K562 (cell line): Measurements from ENCODE around the gene PLPPR4. TPM values are rescaled to one million over a fixed set of nuclear protein-coding genes. Genes with fewer than 3 reads are reported as not detected.

Source experiments
- ATAC-seq: fragments of 200-7000 bp; cut with Tn5 transposase; 3 replicates; pipeline ENCODE4 v1.9.1; 2020; ENCODE audit warnings: moderate library complexity
- BruUV-seq: library from RNA; stranded (reverse); fragments of 400-500 nt; replicated peaks from 2 replicates; lab custom pipeline; 2021; lab: Mats Ljungman, UMichigan
- CTCF ChIA-PET: fragments of 300-600 bp; formaldehyde crosslinking; extraction: SDS; loops from one replicate; lab custom pipeline; 2021; ENCODE audit warnings: low intra/inter-chr PET ratio; lab: Yijun Ruan, JAX
- POLR2A ChIA-PET: fragments of 300-600, 350-650 bp; sonication (Branson Sonifier 250); formaldehyde crosslinking; extraction: SDS; loops from one replicate; lab custom pipeline; 2021; ENCODE audit warnings: antibody characterized with exemption, inconsistent platforms; lab: Yijun Ruan, JAX
- DNase-seq, 4 experiments: peaks; one replicate each; pipeline versions ENCODE4 v3.0.0 to v3.0.0-alpha.2; 2011 to 2018; ENCODE audit warnings: low spot score in 3 of 4, mixed read lengths in 3 of 4; ENCODE audit errors: extremely low read depth in 1 of 4
- FAIRE-seq: peaks from 2 replicates; lab custom pipeline; 2011; peaks lifted over from hg19 to GRCh38; lab: Jason Lieb, UNC
- H2AFZ ChIP-seq: 2 replicates; pipeline ENCODE4 v1.6.0; 2011; ENCODE audit warnings: low read depth, low read length, control low read depth, inconsistent platforms
- H3K27ac ChIP-seq: fragments of 200-600 bp; 3 replicates; pipeline ENCODE4 v1.8.0; 2011; ENCODE audit warnings: low read depth, mild to moderate bottlenecking, control low read depth, inconsistent platforms, low read length, moderate library complexity, mixed read lengths; ENCODE audit errors: extremely low read depth
- H3K27me3 ChIP-seq, 2 experiments: fragments of 300-600 bp in 1 of 2; 2 replicates in 1 of 2; 3 replicates in 1 of 2; pipeline versions ENCODE4 v1.6.0 to v1.8.0; 2011; ENCODE audit warnings: inconsistent platforms in 2 of 2, low read length in 2 of 2, mild to moderate bottlenecking in 1 of 2, mixed read lengths in 1 of 2, moderate library complexity in 1 of 2; ENCODE audit not compliant: control insufficient read depth in 2 of 2, insufficient read depth in 2 of 2
- H3K36me3 ChIP-seq: fragments of 300-600 bp; 3 replicates; pipeline ENCODE4 v1.8.0; 2011; ENCODE audit warnings: mild to moderate bottlenecking, low read length, inconsistent platforms; ENCODE audit not compliant: control insufficient read depth, insufficient read depth
- H3K4me1 ChIP-seq, 2 experiments: fragments of 200-600 bp in 1 of 2; replicated peaks in 1 of 2; 2 replicates in 1 of 2; 3 replicates in 1 of 2; pipeline versions ENCODE4 v1.5.1 to v1.8.0; 2011; ENCODE audit warnings: inconsistent platforms in 2 of 2, low read length in 2 of 2, mild to moderate bottlenecking in 1 of 2, mixed read lengths in 1 of 2, moderate library complexity in 1 of 2; ENCODE audit not compliant: control insufficient read depth in 2 of 2, insufficient read depth in 2 of 2
- H3K4me2 ChIP-seq: 2 replicates; pipeline ENCODE4 v1.6.1; 2011; ENCODE audit warnings: low read length, control low read depth, inconsistent platforms, mixed read lengths; ENCODE audit not compliant: insufficient read depth
- H3K4me3 ChIP-seq: fragments of 200-600 bp; sonication (generic), shearing (Covaris generic); 2 replicates; pipeline ENCODE4 v1.5.1; 2016; ENCODE audit warnings: control low read depth, inconsistent platforms
- H3K79me2 ChIP-seq: fragments of 200-600 bp; 3 replicates; pipeline ENCODE4 v1.8.0; 2011; ENCODE audit warnings: low read length, inconsistent platforms; ENCODE audit not compliant: control insufficient read depth, insufficient read depth
- H3K9ac ChIP-seq, 2 experiments: 2 replicates each; pipeline versions ENCODE4 v1.6.0 to v1.6.1; 2011; ENCODE audit warnings: low read depth in 2 of 2, low read length in 2 of 2, control low read depth in 1 of 2, inconsistent platforms in 1 of 2, mild to moderate bottlenecking in 1 of 2, mixed read lengths in 1 of 2; ENCODE audit not compliant: insufficient read depth in 1 of 2
- H3K9me1 ChIP-seq: one replicate; pipeline ENCODE4 v1.6.0; 2011; ENCODE audit warnings: inconsistent platforms, mild to moderate bottlenecking, low read length, moderate library complexity; ENCODE audit not compliant: control insufficient read depth, insufficient read depth
- H3K9me3 ChIP-seq: replicated peaks from 2 replicates; pipeline ENCODE4 v1.5.1; 2011; ENCODE audit warnings: low read depth, low read length, inconsistent platforms; ENCODE audit not compliant: control insufficient read depth, insufficient read depth
- H4K20me1 ChIP-seq: replicated peaks from 2 replicates; pipeline ENCODE4 v1.6.1; 2011; ENCODE audit warnings: low read length, inconsistent platforms, mixed read lengths; ENCODE audit not compliant: control insufficient read depth, insufficient read depth
- DDX20 ChIP-seq: fragments of 450-650 bp; IDR thresholded peaks from 2 replicates; pipeline ENCODE4 v1.6.1; 2016; ENCODE audit warnings: missing genetic modification characterization, low read depth, mild to moderate bottlenecking, missing compliant biosample characterization, moderate library complexity
- ELF2 ChIP-seq: fragments of 250-450 bp; sonication (Bioruptor Pico); IDR thresholded peaks from 2 replicates; pipeline ENCODE4 v1.5.0; 2021; ENCODE audit warnings: mild to moderate bottlenecking
- FOXJ2 ChIP-seq: fragments of 200-800 bp; sonication (Bioruptor generic); IDR thresholded peaks from 2 replicates; pipeline ENCODE4 v1.6.1; 2016; ENCODE audit warnings: missing genetic modification characterization, missing compliant biosample characterization
- FOXK1 ChIP-seq: sonication (generic); formaldehyde crosslinking; IDR thresholded peaks from 2 replicates; pipeline ENCODE4 v1.8.0; 2022; ENCODE audit warnings: missing genetic modification reagents, mild to moderate bottlenecking, borderline replicate concordance
- HNRNPUL1 ChIP-seq: fragments of 200-400 bp; formaldehyde crosslinking; IDR thresholded peaks from 2 replicates; pipeline ENCODE4 v1.6.1; 2017; ENCODE audit warnings: low read length
- MAFG ChIP-seq: fragments of 450-650 bp; conservative IDR thresholded peaks from 2 replicates; pipeline ENCODE4 v1.6.1; 2016; ENCODE audit warnings: missing genetic modification characterization, missing compliant biosample characterization
- TSC22D4 ChIP-seq: fragments of 450-650 bp; IDR thresholded peaks from 2 replicates; pipeline ENCODE4 v1.6.1; 2016; ENCODE audit warnings: missing genetic modification characterization, missing biosample characterization, control low read depth
- ZBTB43 ChIP-seq: sonication (generic); formaldehyde crosslinking; IDR thresholded peaks from 2 replicates; pipeline ENCODE4 v1.8.0; 2023; ENCODE audit warnings: mild to moderate bottlenecking, missing genetic modification reagents
- ZBTB49 ChIP-seq: sonication (generic); formaldehyde crosslinking; IDR thresholded peaks from 2 replicates; pipeline ENCODE4 v1.8.0; 2022; ENCODE audit warnings: missing genetic modification reagents, mild to moderate bottlenecking, borderline replicate concordance
- ZNF143 ChIP-seq: sonication (generic); formaldehyde crosslinking; IDR thresholded peaks from 2 replicates; pipeline ENCODE4 v1.9.0; 2022; ENCODE audit warnings: mild to moderate bottlenecking, missing genetic modification reagents
- ZNF24 ChIP-seq: fragments of 450-650 bp; IDR thresholded peaks from 2 replicates; pipeline ENCODE4 v1.6.1; 2016
- ZNF384 ChIP-seq: IDR thresholded peaks from 2 replicates; pipeline ENCODE4 v1.6.1; 2012; ENCODE audit warnings: low read depth, low read length, improper control_type of control experiment
- ZNF655 ChIP-seq: fragments of 250-450 bp; sonication (Bioruptor Pico); IDR thresholded peaks from 2 replicates; pipeline ENCODE4 v1.5.0; 2021
- ZNF699 ChIP-seq: fragments of 250-450 bp; sonication (Bioruptor Pico); IDR thresholded peaks from 2 replicates; pipeline ENCODE4 v1.8.0; 2021; ENCODE audit warnings: mild to moderate bottlenecking, moderate library complexity; ENCODE audit not compliant: insufficient replicate concordance
- ZNF766 ChIP-seq: fragments of 200-800 bp; sonication (Bioruptor generic); conservative IDR thresholded peaks from 2 replicates; pipeline ENCODE4 v1.6.1; 2016; ENCODE audit warnings: missing genetic modification characterization, missing compliant biosample characterization
- ZNF785 ChIP-seq: fragments of 250-450 bp; sonication (Bioruptor Pico); IDR thresholded peaks from 2 replicates; pipeline ENCODE4 v1.4.0; 2020; ENCODE audit warnings: mild to moderate bottlenecking
- WGBS: fragments of 100-300 bp; shearing (Covaris generic); methylation state at CpG from one replicate; pipeline ENCODE4 v1.1.6; 2016; ENCODE audit warnings: low coverage, mixed read lengths; ENCODE audit not compliant: insufficient coverage; ENCODE audit errors: missing lambda C conversion rate; 5-methylcytosine and 5-hydroxymethylcytosine counted together
- in situ Hi-C: fragments of 300-500 bp; cut with MboI; formaldehyde crosslinking; loops from 4 replicates; pipeline ENCODE4 v1.15.0; 2018; ENCODE audit warnings: inconsistent platforms, mixed read lengths
- intact Hi-C: fragments of 100-400 bp; cut with micrococcal nuclease; formaldehyde crosslinking; loops from 2 replicates; pipeline ENCODE4 v1.14.2; 2022
- polyA plus RNA-seq, 8 experiments: library from polyadenylated mRNA; depleted of rRNA in 4 of 8; stranded (reverse) in 5 of 8; unstranded in 3 of 8; fragments of >200 nt; fragmentation: Nextera tagmentation in 2 of 8; fragmentation: Illumina TruSeq in 1 of 8; extraction: Ambion mirVana in 2 of 8; extraction: Trizol in 1 of 8; gene quantifications; 2 replicates each; pipeline versions ENCODE4 v1.2.1 to v1.2.3, GENCODE V29; 2011 to 2014; ENCODE audit warnings: inconsistent platforms in 1 of 8, missing spikeins in 1 of 8
- total RNA-seq, 7 experiments: library from RNA; depleted of rRNA in 6 of 7; stranded (reverse); fragments of >200 nt in 6 of 7; fragmentation: Illumina TruSeq in 2 of 7; extraction: Trizol in 2 of 7; gene quantifications; 2 replicates each; pipeline versions ENCODE4 v1.2.1 to v1.2.3, GENCODE V29; 2011 to 2021; ENCODE audit warnings: low replicate concordance in 1 of 7
- TF ChIP-seq, protein P1 (sequence below): fragments of 450-650 bp; IDR thresholded peaks from 2 replicates; pipeline ENCODE4 v1.7.1; 2018; ENCODE audit warnings: mild to moderate bottlenecking, low read depth; ENCODE audit not compliant: partially characterized antibody

PLPPR4 gene
- total and polyA plus RNA-seq, 9 of the 15 experiments (the other 6 are each of a cell fraction or from before 2014, with no cell fraction given), result not detected

- 0% methylated on average over 3 of the region's 3 CpGs for WGBS
- no peak for DNase-seq
- no peak for TF ChIP-seq ZBTB49 (CRISPR knock-in tag)
- no peak for TF ChIP-seq FOXJ2 (tag)
- no peak for TF ChIP-seq ZNF143 (CRISPR knock-in tag)
- TF ChIP-seq TSC22D4, result no peak
- TF ChIP-seq MAFG (tag), result no peak
- TF ChIP-seq DDX20, result no peak
- no peak for TF ChIP-seq ELF2 (CRISPR knock-in tag)
- TF ChIP-seq, protein P1, sequence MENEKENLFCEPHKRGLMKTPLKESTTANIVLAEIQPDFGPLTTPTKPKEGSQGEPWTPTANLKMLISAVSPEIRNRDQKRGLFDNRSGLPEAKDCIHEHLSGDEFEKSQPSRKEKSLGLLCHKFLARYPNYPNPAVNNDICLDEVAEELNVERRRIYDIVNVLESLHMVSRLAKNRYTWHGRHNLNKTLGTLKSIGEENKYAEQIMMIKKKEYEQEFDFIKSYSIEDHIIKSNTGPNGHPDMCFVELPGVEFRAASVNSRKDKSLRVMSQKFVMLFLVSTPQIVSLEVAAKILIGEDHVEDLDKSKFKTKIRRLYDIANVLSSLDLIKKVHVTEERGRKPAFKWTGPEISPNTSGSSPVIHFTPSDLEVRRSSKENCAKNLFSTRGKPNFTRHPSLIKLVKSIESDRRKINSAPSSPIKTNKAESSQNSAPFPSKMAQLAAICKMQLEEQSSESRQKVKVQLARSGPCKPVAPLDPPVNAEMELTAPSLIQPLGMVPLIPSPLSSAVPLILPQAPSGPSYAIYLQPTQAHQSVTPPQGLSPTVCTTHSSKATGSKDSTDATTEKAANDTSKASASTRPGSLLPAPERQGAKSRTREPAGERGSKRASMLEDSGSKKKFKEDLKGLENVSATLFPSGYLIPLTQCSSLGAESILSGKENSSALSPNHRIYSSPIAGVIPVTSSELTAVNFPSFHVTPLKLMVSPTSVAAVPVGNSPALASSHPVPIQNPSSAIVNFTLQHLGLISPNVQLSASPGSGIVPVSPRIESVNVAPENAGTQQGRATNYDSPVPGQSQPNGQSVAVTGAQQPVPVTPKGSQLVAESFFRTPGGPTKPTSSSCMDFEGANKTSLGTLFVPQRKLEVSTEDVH, result no peak
- TF ChIP-seq ZBTB43 (CRISPR knock-in tag), result no peak
- no peak for TF ChIP-seq ZNF24
- TF ChIP-seq HNRNPUL1, result no peak
- TF ChIP-seq ZNF785 (CRISPR knock-in tag), result no peak
- no peak for TF ChIP-seq ZNF766 (CRISPR knock-in tag)
- TF ChIP-seq ZNF655 (CRISPR knock-in tag), result no peak
- TF ChIP-seq ZNF699 (CRISPR knock-in tag), result no peak
- TF ChIP-seq FOXK1 (CRISPR knock-in tag), result no peak
- TF ChIP-seq ZNF384, result no peak
Observed at GRCh38 chr1:99327357-99327756, 63.1 kb downstream of the PLPPR4 start.

More at GRCh38 chr1:99327357-99327756, 63.1 kb downstream of the PLPPR4 start:
- no peak overlapping the region for H3K27ac ChIP-seq
- no peak overlapping the region for H3K4me2 ChIP-seq
- ChIA-PET CTCF (interaction anchor here (0.7 kb wide), 1 partner anchor 17 kb away, joined by 3 read pairs; no protein-coding TSS in a partner anchor), POLR2A (no interaction called here)
- H3K9me1 ChIP-seq, result no peaks in the 10 kb centered on the region
- H2AFZ ChIP-seq, result no peak overlapping the region
- H3K9me3 ChIP-seq, result no peaks in the 10 kb centered on the region
- no peak overlapping the region for H3K9ac ChIP-seq
- ATAC-seq (no peak), FAIRE-seq (no peak)
- H3K4me1 ChIP-seq, result no peaks in the 10 kb centered on the region
- intact Hi-C loops, result no loop called here
- no peak overlapping the region for H3K4me3 ChIP-seq
- in situ Hi-C loops, result no loop called here
- no peaks in the 10 kb centered on the region for H4K20me1 ChIP-seq
- no peaks in the 10 kb centered on the region for H3K27me3 ChIP-seq
- H3K79me2 ChIP-seq, result no peaks in the 10 kb centered on the region
- no peaks in the 10 kb centered on the region for H3K36me3 ChIP-seq
- no TSS peak for BruUV-seq
